HEK293 (cell line): ENCODE measurements around the gene NCOR2.

Source experiments
- CTCF ChIA-PET: fragments of 350-600 bp; formaldehyde crosslinking; extraction: SDS; loops from one replicate; lab custom pipeline; 2021; ENCODE audit warnings: antibody characterized with exemption; lab: Yijun Ruan, JAX
- POLR2A ChIA-PET: fragments of 300-600 bp; formaldehyde crosslinking; extraction: SDS; loops from one replicate; lab custom pipeline; 2020; ENCODE audit warnings: antibody characterized with exemption, inconsistent platforms; lab: Yijun Ruan, JAX
- H3K27ac ChIP-seq: fragments of 200-500 bp; sonication (Bioruptor generic); 2 replicates; pipeline ENCODE4 v1.5.1; 2014; ENCODE audit warnings: low read depth, low read length, control low read depth, inconsistent platforms; ENCODE audit errors: extremely low read depth
- H3K36me3 ChIP-seq, 2 experiments: fragments of 200-500 bp in 1 of 2; sonication (Bioruptor generic) in 1 of 2; 1 replicate in 1 of 2; 2 replicates in 1 of 2; pipeline ENCODE4 v1.5.1; 2014 to 2017; ENCODE audit warnings: inconsistent platforms in 2 of 2, low read length in 2 of 2; ENCODE audit not compliant: control insufficient read depth in 2 of 2, insufficient read depth in 1 of 2
- H3K4me1 ChIP-seq: fragments of 200-500 bp; sonication (Bioruptor generic); 2 replicates; pipeline ENCODE4 v1.5.1; 2014; ENCODE audit warnings: mild to moderate bottlenecking, low read length, inconsistent platforms; ENCODE audit not compliant: control insufficient read depth, insufficient read depth
- H3K4me3 ChIP-seq: 2 replicates; pipeline ENCODE4 v1.5.1; 2011; ENCODE audit warnings: low read depth, mild to moderate bottlenecking, control low read depth, low read length, moderate library complexity
- H3K9me3 ChIP-seq: fragments of 200-500 bp; sonication (Bioruptor generic); 2 replicates; pipeline ENCODE4 v1.5.1; 2014; ENCODE audit warnings: low read depth, low read length, inconsistent platforms; ENCODE audit not compliant: control insufficient read depth, insufficient read depth
- KLF8 ChIP-seq: fragments of 450-650 bp; formaldehyde crosslinking; IDR thresholded peaks from 2 replicates; pipeline ENCODE4 v1.5.1; 2016; ENCODE audit warnings: missing biosample characterization, missing genetic modification characterization
- SCRT2 ChIP-seq: fragments of 450-650 bp; formaldehyde crosslinking; IDR thresholded peaks from 2 replicates; pipeline ENCODE4 v1.5.1; 2016; ENCODE audit warnings: missing biosample characterization, missing genetic modification characterization
- ZBTB21 ChIP-seq: fragments of 450-650 bp; formaldehyde crosslinking; IDR thresholded peaks from 2 replicates; pipeline ENCODE4 v1.5.1; 2017; ENCODE audit warnings: missing biosample characterization, missing genetic modification characterization
- ZNF133 ChIP-seq: fragments of 450-650 bp; formaldehyde crosslinking; IDR thresholded peaks from 2 replicates; pipeline ENCODE4 v1.5.1; 2016; ENCODE audit warnings: missing biosample characterization, missing genetic modification characterization
- ZNF16 ChIP-seq: fragments of 450-650 bp; formaldehyde crosslinking; IDR thresholded peaks from 2 replicates; pipeline ENCODE4 v1.5.1; 2016; ENCODE audit warnings: low read depth, missing biosample characterization, missing genetic modification characterization
- ZNF184 ChIP-seq: fragments of 450-650 bp; IDR thresholded peaks from 2 replicates; pipeline ENCODE4 v1.5.1; 2018; ENCODE audit warnings: missing biosample characterization, mild to moderate bottlenecking, missing genetic modification characterization
- ZNF214 ChIP-seq: fragments of 450-650 bp; formaldehyde crosslinking; IDR thresholded peaks from 2 replicates; pipeline ENCODE4 v1.5.1; 2017; ENCODE audit warnings: missing biosample characterization, mild to moderate bottlenecking, missing genetic modification characterization, borderline replicate concordance
- ZNF223 ChIP-seq: fragments of 450-650 bp; formaldehyde crosslinking; IDR thresholded peaks from 2 replicates; pipeline ENCODE4 v1.5.1; 2016; ENCODE audit warnings: missing biosample characterization, missing genetic modification characterization
- ZNF274 ChIP-seq, 2 experiments: fragments of 200-500 bp in 1 of 2; fragments of 450-650 bp in 1 of 2; sonication (Bioruptor generic) in 1 of 2; formaldehyde crosslinking in 1 of 2; IDR thresholded peaks; 2 replicates each; pipeline versions ENCODE4 v1.5.1 to v1.6.1; 2014 to 2016; ENCODE audit warnings: borderline replicate concordance in 1 of 2, inconsistent platforms in 1 of 2, low read length in 1 of 2, missing biosample characterization in 1 of 2, missing genetic modification characterization in 1 of 2
- ZNF292 ChIP-seq: fragments of 450-650 bp; formaldehyde crosslinking; IDR thresholded peaks from 2 replicates; pipeline ENCODE4 v1.5.1; 2016; ENCODE audit warnings: low read depth, missing biosample characterization, missing genetic modification characterization, borderline replicate concordance
- ZNF350 ChIP-seq: fragments of 450-650 bp; formaldehyde crosslinking; IDR thresholded peaks from 2 replicates; pipeline ENCODE4 v1.5.0; 2017; ENCODE audit warnings: missing biosample characterization, mild to moderate bottlenecking, missing genetic modification characterization
- ZNF404 ChIP-seq: fragments of 450-650 bp; formaldehyde crosslinking; IDR thresholded peaks from 2 replicates; pipeline ENCODE4 v1.5.1; 2017; ENCODE audit warnings: missing biosample characterization, missing genetic modification characterization
- ZNF548 ChIP-seq: fragments of 450-650 bp; formaldehyde crosslinking; IDR thresholded peaks from 2 replicates; pipeline ENCODE4 v1.5.1; 2016; ENCODE audit warnings: missing biosample characterization, missing genetic modification characterization
- ZNF561 ChIP-seq: fragments of 450-650 bp; IDR thresholded peaks from 2 replicates; pipeline ENCODE4 v1.5.1; 2018; ENCODE audit warnings: missing biosample characterization, missing genetic modification characterization, borderline replicate concordance
- ZNF571 ChIP-seq: fragments of 450-650 bp; formaldehyde crosslinking; IDR thresholded peaks from 2 replicates; pipeline ENCODE4 v1.5.0; 2017; ENCODE audit warnings: missing biosample characterization, missing genetic modification characterization
- ZNF626 ChIP-seq: fragments of 450-650 bp; sonication (Bioruptor Pico); formaldehyde crosslinking; IDR thresholded peaks from 2 replicates; pipeline ENCODE4 v1.5.1; 2018; ENCODE audit warnings: missing biosample characterization, missing genetic modification characterization, inconsistent platforms
- ZNF785 ChIP-seq: fragments of 450-650 bp; formaldehyde crosslinking; IDR thresholded peaks from 2 replicates; pipeline ENCODE4 v1.5.1; 2016; ENCODE audit warnings: missing biosample characterization, missing genetic modification characterization
- ZXDB ChIP-seq: fragments of 450-650 bp; formaldehyde crosslinking; IDR thresholded peaks from 2 replicates; pipeline ENCODE4 v1.5.1; 2016; ENCODE audit warnings: missing biosample characterization, missing genetic modification characterization
- TF ChIP-seq, protein P1 (sequence below): fragments of 450-650 bp; formaldehyde crosslinking; IDR thresholded peaks from 2 replicates; pipeline ENCODE4; 2016; ENCODE audit warnings: missing biosample characterization, missing genetic modification characterization
- TF ChIP-seq, protein P2 (sequence below): fragments of 450-650 bp; formaldehyde crosslinking; IDR thresholded peaks from 2 replicates; pipeline ENCODE4 v1.5.1; 2016; ENCODE audit warnings: missing biosample characterization, missing genetic modification characterization
- TF ChIP-seq, protein P3 (sequence below): fragments of 450-650 bp; formaldehyde crosslinking; IDR thresholded peaks from 2 replicates; pipeline ENCODE4 v1.5.1; 2016; ENCODE audit warnings: missing biosample characterization, missing genetic modification characterization

Gene NCOR2

DNA sequence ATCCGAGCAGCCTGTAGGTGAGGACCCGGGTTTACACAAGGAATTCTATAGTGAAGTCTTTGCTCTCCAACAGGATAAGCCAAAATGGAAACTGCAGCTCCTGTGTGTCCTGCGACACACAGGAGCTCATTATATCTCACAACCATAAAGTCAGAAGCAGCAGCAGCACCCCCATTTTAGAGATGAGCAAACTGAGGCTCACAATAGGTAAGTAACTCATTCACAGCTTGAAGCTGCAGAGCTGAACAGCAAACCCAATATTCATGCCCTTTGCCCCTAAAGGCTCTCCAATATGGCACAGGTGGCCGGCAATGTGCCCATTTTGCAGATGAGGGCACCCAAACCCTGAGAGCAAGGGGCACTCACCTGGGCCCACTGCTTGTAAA is 4.6 kb downstream of the NCOR2 start (continued):
- TF ChIP-seq ZNF133 (tag by site-specific recombination) (no peak), ZNF548 (tag by site-specific recombination) (no peak), ZNF350 (tag by site-specific recombination) (no peak), ZNF404 (tag by site-specific recombination) (no peak)
- TF ChIP-seq, protein P1, sequence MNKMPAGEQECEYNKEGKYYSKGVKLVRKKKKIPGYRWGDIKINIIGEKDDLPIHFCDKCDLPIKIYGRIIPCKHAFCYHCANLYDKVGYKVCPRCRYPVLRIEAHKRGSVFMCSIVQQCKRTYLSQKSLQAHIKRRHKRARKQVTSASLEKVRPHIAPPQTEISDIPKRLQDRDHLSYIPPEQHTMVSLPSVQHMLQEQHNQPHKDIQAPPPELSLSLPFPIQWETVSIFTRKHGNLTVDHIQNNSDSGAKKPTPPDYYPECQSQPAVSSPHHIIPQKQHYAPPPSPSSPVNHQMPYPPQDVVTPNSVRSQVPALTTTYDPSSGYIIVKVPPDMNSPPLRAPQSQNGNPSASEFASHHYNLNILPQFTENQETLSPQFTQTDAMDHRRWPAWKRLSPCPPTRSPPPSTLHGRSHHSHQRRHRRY (tag by site-specific recombination): no peak

DNA sequence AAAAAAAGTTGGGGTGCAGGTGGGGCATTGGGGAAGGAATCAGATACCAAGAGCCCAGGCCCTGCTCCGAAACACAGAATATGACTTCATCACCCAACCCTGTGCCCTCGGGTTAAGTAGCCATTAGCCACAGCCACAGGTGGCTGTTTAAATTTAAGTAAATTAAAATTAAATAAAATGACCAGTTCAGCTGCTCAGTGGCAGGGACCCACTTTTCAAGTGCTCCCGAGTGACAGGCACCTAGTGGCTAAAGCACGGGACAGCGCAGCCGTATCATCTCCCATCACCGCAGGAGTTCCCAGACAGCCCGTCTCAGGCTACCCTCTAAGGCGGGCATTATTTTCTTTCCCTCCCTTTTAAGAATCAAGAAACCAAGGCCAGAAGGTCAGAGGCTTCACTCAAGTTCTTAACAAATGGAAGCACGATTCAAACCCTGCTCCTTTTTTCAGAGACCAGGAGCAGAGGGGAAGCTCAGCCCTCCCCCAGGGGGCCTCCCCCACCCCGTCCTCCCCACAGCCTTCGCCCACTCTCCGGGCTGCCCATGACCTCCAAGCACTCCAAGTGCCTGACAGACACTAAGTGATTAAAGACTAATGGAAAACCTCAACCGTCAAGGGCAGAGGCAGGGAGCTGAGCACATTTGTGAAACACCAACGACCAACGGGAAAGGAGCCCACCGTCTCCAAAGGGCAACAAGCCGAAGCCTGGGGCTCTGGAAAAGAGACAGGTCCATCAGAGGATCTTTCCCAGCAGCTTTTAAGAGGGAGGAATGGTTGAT is 5.2 kb downstream of the NCOR2 start:
- no peak overlapping the region for H3K27ac ChIP-seq
- ChIA-PET CTCF (interaction anchor here (1.9 kb wide), 1 partner anchor 11 kb away, joined by 7 read pairs; no protein-coding TSS in a partner anchor), POLR2A (no interaction called here)
- H3K4me3 ChIP-seq: no peak overlapping the region
- TF ChIP-seq SCRT2 (peak; percentile 62; the same call in 1 of the 2 replicates), ZNF626 (no peak), ZNF561 (tag by site-specific recombination) (no peak)
- peaks cover 8% of the 10 kb centered on the region for H3K4me1 ChIP-seq
- H3K9me3 ChIP-seq: no peaks in the 10 kb centered on the region
- no peaks in the 10 kb centered on the region for H3K36me3 ChIP-seq

DNA sequence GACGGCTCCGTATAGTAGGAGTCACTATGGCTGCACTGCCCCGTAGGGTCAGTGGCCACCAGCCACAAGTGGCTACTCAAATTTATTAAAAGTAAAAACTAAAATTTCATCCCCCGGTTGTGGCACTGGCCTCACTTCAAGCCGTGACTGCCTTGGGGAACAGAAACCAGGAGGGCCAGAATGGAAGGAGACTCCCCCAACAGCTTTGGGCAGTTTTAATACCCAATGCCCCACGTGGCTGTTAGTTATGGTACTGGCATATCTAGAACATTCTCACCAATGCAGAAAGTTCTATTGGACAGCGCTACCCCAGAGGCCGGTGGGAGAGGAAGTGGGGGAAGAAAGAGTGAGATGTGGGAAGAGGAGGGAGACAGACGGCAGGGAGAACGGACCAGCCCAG is 6.2 kb downstream of the NCOR2 start:
- Histone ChIP-seq H3K4me1 (peaks cover 11% of the 10 kb centered on the region), H3K27ac (no peak overlapping the region), H3K9me3 (no peaks in the 10 kb centered on the region), H3K4me3 (no peak overlapping the region), H3K36me3 (no peaks in the 10 kb centered on the region)
- POLR2A ChIA-PET: no interaction called here
- TF ChIP-seq, protein P2, sequence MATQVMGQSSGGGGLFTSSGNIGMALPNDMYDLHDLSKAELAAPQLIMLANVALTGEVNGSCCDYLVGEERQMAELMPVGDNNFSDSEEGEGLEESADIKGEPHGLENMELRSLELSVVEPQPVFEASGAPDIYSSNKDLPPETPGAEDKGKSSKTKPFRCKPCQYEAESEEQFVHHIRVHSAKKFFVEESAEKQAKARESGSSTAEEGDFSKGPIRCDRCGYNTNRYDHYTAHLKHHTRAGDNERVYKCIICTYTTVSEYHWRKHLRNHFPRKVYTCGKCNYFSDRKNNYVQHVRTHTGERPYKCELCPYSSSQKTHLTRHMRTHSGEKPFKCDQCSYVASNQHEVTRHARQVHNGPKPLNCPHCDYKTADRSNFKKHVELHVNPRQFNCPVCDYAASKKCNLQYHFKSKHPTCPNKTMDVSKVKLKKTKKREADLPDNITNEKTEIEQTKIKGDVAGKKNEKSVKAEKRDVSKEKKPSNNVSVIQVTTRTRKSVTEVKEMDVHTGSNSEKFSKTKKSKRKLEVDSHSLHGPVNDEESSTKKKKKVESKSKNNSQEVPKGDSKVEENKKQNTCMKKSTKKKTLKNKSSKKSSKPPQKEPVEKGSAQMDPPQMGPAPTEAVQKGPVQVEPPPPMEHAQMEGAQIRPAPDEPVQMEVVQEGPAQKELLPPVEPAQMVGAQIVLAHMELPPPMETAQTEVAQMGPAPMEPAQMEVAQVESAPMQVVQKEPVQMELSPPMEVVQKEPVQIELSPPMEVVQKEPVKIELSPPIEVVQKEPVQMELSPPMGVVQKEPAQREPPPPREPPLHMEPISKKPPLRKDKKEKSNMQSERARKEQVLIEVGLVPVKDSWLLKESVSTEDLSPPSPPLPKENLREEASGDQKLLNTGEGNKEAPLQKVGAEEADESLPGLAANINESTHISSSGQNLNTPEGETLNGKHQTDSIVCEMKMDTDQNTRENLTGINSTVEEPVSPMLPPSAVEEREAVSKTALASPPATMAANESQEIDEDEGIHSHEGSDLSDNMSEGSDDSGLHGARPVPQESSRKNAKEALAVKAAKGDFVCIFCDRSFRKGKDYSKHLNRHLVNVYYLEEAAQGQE (tag by site-specific recombination): 0 out of 2 replicates have a peak, but pooled peaks have one; percentile 18
- 0 out of 2 replicates have a peak, but pooled peaks have one; percentile 12 for TF ChIP-seq ZNF223 (tag by site-specific recombination)
- no peak for TF ChIP-seq ZXDB
- no peak for TF ChIP-seq ZNF274 (IDR thresholded peaks at IDR 0.05; ENCODE audit: low read length)
- no peak for TF ChIP-seq ZNF274 (tag by site-specific recombination; IDR thresholded peaks at IDR 0.05; ENCODE audit: borderline replicate concordance)
- no peak for TF ChIP-seq ZNF292 (tag by site-specific recombination)
- CTCF ChIA-PET: no interaction called here

DNA sequence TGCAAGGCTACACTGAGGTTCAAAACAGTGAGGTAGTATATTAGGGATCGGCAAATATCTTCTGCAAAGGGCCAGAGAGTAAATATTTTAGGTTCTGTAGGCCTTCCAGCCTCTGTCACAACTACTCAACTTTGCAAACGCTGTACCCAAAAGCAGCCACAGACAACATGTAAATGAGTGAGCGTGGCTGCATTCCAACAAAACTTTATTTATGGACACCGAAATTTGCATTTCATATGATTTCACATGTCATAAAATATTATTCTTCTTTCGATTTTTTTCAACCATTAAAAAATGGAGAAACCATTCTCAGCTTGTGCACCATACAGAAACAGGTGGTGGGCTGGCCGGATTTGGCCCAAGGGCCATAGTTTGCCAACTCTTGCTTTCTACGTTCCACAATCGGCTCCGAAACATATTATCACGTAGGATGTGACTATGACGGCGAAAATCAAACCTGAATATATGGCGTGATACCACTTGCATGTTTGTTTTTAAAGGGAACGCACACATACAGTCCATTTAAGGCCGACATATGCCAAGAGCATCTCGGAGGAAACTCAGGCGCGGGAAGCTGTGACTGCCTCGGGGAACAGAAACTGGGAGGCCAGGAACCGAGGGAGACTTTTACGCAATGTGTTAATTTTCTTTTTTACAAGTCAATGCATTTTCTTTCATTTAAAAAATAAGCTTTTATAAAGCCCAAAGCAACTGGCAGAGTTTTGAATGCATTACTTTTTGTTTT is 7.1 kb downstream of the NCOR2 start:
- Histone ChIP-seq H3K4me1 (peaks cover 11% of the 10 kb centered on the region), H3K36me3 (no peaks in the 10 kb centered on the region), H3K9me3 (no peaks in the 10 kb centered on the region), H3K27ac (no peak overlapping the region), H3K4me3 (no peak overlapping the region)
- POLR2A ChIA-PET: no interaction called here
- CTCF ChIA-PET: no interaction called here
- TF ChIP-seq ZNF785 (tag by site-specific recombination) (no peak), ZBTB21 (tag by site-specific recombination) (no peak), ZNF16 (no peak), ZNF214 (tag by site-specific recombination) (no peak), ZNF571 (tag by site-specific recombination) (no peak), ZNF184 (tag by site-specific recombination) (no peak), KLF8 (tag by site-specific recombination) (no peak)
- TF ChIP-seq, protein P3, sequence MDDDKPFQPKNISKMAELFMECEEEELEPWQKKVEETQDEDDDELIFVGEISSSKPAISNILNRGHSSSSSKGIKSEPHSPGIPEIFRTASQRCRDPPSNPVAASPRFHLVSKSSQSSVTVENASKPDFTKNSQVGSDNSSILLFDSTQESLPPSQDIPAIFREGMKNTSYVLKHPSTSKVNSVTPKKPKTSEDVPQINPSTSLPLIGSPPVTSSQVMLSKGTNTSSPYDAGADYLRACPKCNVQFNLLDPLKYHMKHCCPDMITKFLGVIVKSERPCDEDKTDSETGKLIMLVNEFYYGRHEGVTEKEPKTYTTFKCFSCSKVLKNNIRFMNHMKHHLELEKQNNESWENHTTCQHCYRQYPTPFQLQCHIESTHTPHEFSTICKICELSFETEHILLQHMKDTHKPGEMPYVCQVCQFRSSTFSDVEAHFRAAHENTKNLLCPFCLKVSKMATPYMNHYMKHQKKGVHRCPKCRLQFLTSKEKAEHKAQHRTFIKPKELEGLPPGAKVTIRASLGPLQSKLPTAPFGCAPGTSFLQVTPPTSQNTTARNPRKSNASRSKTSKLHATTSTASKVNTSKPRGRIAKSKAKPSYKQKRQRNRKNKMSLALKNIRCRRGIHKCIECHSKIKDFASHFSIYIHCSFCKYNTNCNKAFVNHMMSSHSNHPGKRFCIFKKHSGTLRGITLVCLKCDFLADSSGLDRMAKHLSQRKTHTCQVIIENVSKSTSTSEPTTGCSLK (tag by site-specific recombination): no peak
